ENCODE measurements around the gene CDC42EP2.

DNA sequence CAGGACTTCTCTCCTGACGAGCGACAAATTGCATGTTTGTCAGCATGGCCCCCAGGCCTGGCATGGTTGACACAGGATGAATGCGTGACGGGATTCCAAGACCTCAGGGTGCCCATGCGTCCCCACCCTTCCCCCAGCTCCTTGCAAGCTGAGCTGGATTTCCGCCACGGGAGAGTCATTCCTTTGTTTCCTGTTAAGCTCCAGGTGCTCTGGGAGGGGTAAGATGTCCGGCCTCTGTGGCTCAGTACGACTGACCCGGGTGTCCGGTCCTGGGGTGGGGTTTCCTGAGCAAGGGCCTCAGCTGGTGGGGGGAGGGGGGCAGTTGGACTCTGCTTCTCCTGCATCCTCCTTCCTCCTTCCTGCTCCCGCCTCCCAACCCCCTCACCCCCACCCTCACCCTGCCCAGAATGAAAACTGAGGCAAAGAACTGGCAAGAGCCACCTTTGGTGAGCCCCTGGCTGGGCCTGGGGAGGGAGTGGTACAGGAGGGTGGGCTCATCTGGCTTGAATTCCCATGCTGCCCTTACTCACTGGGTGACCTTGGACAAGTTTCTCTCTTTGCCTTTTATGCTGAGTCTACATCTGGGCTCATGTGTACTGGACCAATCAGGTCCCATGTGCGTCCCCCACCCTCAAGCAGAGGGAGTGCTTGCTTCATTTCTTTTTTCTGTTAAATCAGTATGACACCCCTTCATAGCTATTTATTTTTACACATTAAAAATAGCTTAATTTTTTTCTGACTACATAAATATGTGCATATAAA lies 2.5 kb downstream of the CDC42EP2 start:
- TF ChIP-seq CEBPB (IDR thresholded peaks at IDR 0.05): no peak
- TF ChIP-seq, protein P1, sequence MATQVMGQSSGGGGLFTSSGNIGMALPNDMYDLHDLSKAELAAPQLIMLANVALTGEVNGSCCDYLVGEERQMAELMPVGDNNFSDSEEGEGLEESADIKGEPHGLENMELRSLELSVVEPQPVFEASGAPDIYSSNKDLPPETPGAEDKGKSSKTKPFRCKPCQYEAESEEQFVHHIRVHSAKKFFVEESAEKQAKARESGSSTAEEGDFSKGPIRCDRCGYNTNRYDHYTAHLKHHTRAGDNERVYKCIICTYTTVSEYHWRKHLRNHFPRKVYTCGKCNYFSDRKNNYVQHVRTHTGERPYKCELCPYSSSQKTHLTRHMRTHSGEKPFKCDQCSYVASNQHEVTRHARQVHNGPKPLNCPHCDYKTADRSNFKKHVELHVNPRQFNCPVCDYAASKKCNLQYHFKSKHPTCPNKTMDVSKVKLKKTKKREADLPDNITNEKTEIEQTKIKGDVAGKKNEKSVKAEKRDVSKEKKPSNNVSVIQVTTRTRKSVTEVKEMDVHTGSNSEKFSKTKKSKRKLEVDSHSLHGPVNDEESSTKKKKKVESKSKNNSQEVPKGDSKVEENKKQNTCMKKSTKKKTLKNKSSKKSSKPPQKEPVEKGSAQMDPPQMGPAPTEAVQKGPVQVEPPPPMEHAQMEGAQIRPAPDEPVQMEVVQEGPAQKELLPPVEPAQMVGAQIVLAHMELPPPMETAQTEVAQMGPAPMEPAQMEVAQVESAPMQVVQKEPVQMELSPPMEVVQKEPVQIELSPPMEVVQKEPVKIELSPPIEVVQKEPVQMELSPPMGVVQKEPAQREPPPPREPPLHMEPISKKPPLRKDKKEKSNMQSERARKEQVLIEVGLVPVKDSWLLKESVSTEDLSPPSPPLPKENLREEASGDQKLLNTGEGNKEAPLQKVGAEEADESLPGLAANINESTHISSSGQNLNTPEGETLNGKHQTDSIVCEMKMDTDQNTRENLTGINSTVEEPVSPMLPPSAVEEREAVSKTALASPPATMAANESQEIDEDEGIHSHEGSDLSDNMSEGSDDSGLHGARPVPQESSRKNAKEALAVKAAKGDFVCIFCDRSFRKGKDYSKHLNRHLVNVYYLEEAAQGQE (IDR thresholded peaks at IDR 0.05; ENCODE audit: low read depth): no peak
- no peak; the same call in 1 of the 2 replicates for TF ChIP-seq NFIC (IDR thresholded peaks at IDR 0.05)
- TF ChIP-seq RAD21 (IDR thresholded peaks at IDR 0.05; ENCODE audit: low read depth): no peak
- TF ChIP-seq EP300 (IDR thresholded peaks at IDR 0.05; ENCODE audit: borderline replicate concordance): no peak; the same call in 1 of the 2 replicates
- TF ChIP-seq CREB1 (IDR thresholded peaks at IDR 0.05; ENCODE audit: low read depth): no peak
- TF ChIP-seq TAF1 (IDR thresholded peaks at IDR 0.05; ENCODE audit: low read depth): no peak; the same call in 1 of the 2 replicates
- no peak; the same call in 1 of the 2 replicates for TF ChIP-seq YY1 (IDR thresholded peaks at IDR 0.05; ENCODE audit: low read depth)
- no peak for TF ChIP-seq EGR1 (IDR thresholded peaks at IDR 0.05)
- TF ChIP-seq, protein P2, sequence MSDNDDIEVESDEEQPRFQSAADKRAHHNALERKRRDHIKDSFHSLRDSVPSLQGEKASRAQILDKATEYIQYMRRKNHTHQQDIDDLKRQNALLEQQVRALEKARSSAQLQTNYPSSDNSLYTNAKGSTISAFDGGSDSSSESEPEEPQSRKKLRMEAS (IDR thresholded peaks at IDR 0.05): peak; percentile 64
- peak; percentile 67; the same call in 1 of the 2 replicates for TF ChIP-seq TEAD4 (IDR thresholded peaks at IDR 0.05)

All from Ishikawa (cell line).